Measurements from ENCODE around the gene CYP11A1. TPM values are rescaled to one million over a fixed set of nuclear protein-coding genes. Genes with fewer than 3 reads are reported as not detected.
"Not testable (repeated sequence)": the region's sequence is repeated elsewhere in the genome, so short reads cannot be mapped to it uniquely, and the experiment has no call there.

CYP11A1 gene
- total RNA-seq, 1 donor from 2014 or later: not detected

- H3K4me1 Mint-ChIP-seq (ENCODE audit: low read depth, unreplicated experiment): peaks cover under 1% of the 10 kb centered on the region
Observed at GRCh38 chr15:74364936-74365597, 2.4 kb downstream of the CYP11A1 start.

GRCh38 chr15:74362482-74362881, 5.0 kb downstream of the CYP11A1 start:
- TF ChIP-seq CTCF (IDR thresholded peaks at IDR 0.05; ENCODE audit: partially characterized antibody, unreplicated experiment): no peak
- Mint-ChIP-seq H3K27me3 (ENCODE audit: unreplicated experiment) (peaks cover 5% of the 10 kb centered on the region), H3K27ac (ENCODE audit: unreplicated experiment) (no peak overlapping the region), H3K36me3 (ENCODE audit: unreplicated experiment) (no peaks in the 10 kb centered on the region), H3K9me3 (ENCODE audit: unreplicated experiment) (no peaks in the 10 kb centered on the region), H3K4me1 (ENCODE audit: low read depth, unreplicated experiment) (no peaks in the 10 kb centered on the region), H3K4me3 (ENCODE audit: unreplicated experiment) (no peak overlapping the region)
- DNase-seq: no peak

More at GRCh38 chr15:74364936-74365597, 2.4 kb downstream of the CYP11A1 start:
- no peaks in the 10 kb centered on the region for H3K36me3 Mint-ChIP-seq (ENCODE audit: unreplicated experiment)
- no peak for DNase-seq
- no peak for TF ChIP-seq CTCF (IDR thresholded peaks at IDR 0.05; ENCODE audit: partially characterized antibody, unreplicated experiment)
- no peaks in the 10 kb centered on the region for H3K9me3 Mint-ChIP-seq (ENCODE audit: unreplicated experiment)
- H3K4me3 Mint-ChIP-seq (ENCODE audit: unreplicated experiment): peak overlapping the region; percentile 84
- H3K27me3 Mint-ChIP-seq (ENCODE audit: unreplicated experiment): peaks cover 7% of the 10 kb centered on the region
- H3K27ac Mint-ChIP-seq (ENCODE audit: unreplicated experiment): no peak overlapping the region

- not testable (repeated sequence) for H3K36me3 Mint-ChIP-seq (ENCODE audit: unreplicated experiment); DNase-seq; H3K4me3 Mint-ChIP-seq (ENCODE audit: unreplicated experiment); H3K27ac Mint-ChIP-seq (ENCODE audit: unreplicated experiment); H3K4me1 Mint-ChIP-seq (ENCODE audit: low read depth, unreplicated experiment); H3K27me3 Mint-ChIP-seq (ENCODE audit: unreplicated experiment); H3K9me3 Mint-ChIP-seq (ENCODE audit: unreplicated experiment)
Observed at GRCh38 chr15:74360855-74361254, 6.6 kb downstream of the CYP11A1 start.

- H3K27me3 Mint-ChIP-seq (ENCODE audit: unreplicated experiment); H3K27ac Mint-ChIP-seq (ENCODE audit: unreplicated experiment); H3K9me3 Mint-ChIP-seq (ENCODE audit: unreplicated experiment); DNase-seq; H3K4me3 Mint-ChIP-seq (ENCODE audit: unreplicated experiment); H3K4me1 Mint-ChIP-seq (ENCODE audit: low read depth, unreplicated experiment): not testable (repeated sequence)
- peaks cover 15% of the 10 kb centered on the region for H3K36me3 Mint-ChIP-seq (ENCODE audit: unreplicated experiment)
Observed at GRCh38 chr15:74359376-74359775, 8.1 kb downstream of the CYP11A1 start.

GRCh38 chr15:74357514-74357913, 9.9 kb downstream of the CYP11A1 start:
- H3K9me3 Mint-ChIP-seq (ENCODE audit: unreplicated experiment): peaks cover 12% of the 10 kb centered on the region

GRCh38 chr15:74356050-74356449, 11.4 kb downstream of the CYP11A1 start:
- H3K4me1 Mint-ChIP-seq (ENCODE audit: low read depth, unreplicated experiment); H3K27ac Mint-ChIP-seq (ENCODE audit: unreplicated experiment); H3K27me3 Mint-ChIP-seq (ENCODE audit: unreplicated experiment); DNase-seq; H3K4me3 Mint-ChIP-seq (ENCODE audit: unreplicated experiment): not testable (repeated sequence)
- H3K9me3 Mint-ChIP-seq (ENCODE audit: unreplicated experiment): peaks cover 12% of the 10 kb centered on the region
- peaks cover 23% of the 10 kb centered on the region for H3K36me3 Mint-ChIP-seq (ENCODE audit: unreplicated experiment)

More at GRCh38 chr15:74357514-74357913, 9.9 kb downstream of the CYP11A1 start:
- not testable (repeated sequence) for DNase-seq; H3K27ac Mint-ChIP-seq (ENCODE audit: unreplicated experiment); H3K4me1 Mint-ChIP-seq (ENCODE audit: low read depth, unreplicated experiment); H3K4me3 Mint-ChIP-seq (ENCODE audit: unreplicated experiment); H3K27me3 Mint-ChIP-seq (ENCODE audit: unreplicated experiment)
- peaks cover 23% of the 10 kb centered on the region for H3K36me3 Mint-ChIP-seq (ENCODE audit: unreplicated experiment)

- not testable (repeated sequence) for DNase-seq; H3K27ac Mint-ChIP-seq (ENCODE audit: unreplicated experiment); H3K27me3 Mint-ChIP-seq (ENCODE audit: unreplicated experiment); H3K4me1 Mint-ChIP-seq (ENCODE audit: low read depth, unreplicated experiment); H3K4me3 Mint-ChIP-seq (ENCODE audit: unreplicated experiment)
- Mint-ChIP-seq H3K9me3 (ENCODE audit: unreplicated experiment) (peaks cover 12% of the 10 kb centered on the region), H3K36me3 (ENCODE audit: unreplicated experiment) (peaks cover 23% of the 10 kb centered on the region)
Observed at GRCh38 chr15:74353992-74354391, 13.5 kb downstream of the CYP11A1 start.
